EL (cell line): ENCODE results near the gene ACADL.

ENCODE experiments used
- DNase-seq: peaks from one replicate; pipeline ENCODE4 v3.0.0-alpha.2; 2016

The ACADL gene

GRCh38 chr2:210224941-210225672 lies at the start of gene ACADL:
ACADL (minus strand) TSS chr2:210225447; CDS start chr2:210225263, 184 bp downstream.
- peak; percentile 21 for DNase-seq

- DNase-seq, result no peak
Measured at GRCh38 chr2:210271300-210271699, 46.1 kb upstream of the ACADL start.

- no peak for DNase-seq
Measured at GRCh38 chr2:210269148-210269547, 43.9 kb upstream of the ACADL start.

GRCh38 chr2:210268281-210268680 lies 43.0 kb upstream of the ACADL start:
- DNase-seq, result no peak

GRCh38 chr2:210267698-210268097 lies 42.5 kb upstream of the ACADL start:
- DNase-seq, result no peak

GRCh38 chr2:210264282-210264681 lies 39.0 kb upstream of the ACADL start:
- no peak for DNase-seq

- DNase-seq, result no peak
Measured at GRCh38 chr2:210263841-210264240, 38.6 kb upstream of the ACADL start.

- DNase-seq, result no peak
Measured at GRCh38 chr2:210262036-210262435, 36.8 kb upstream of the ACADL start.

- no peak for DNase-seq
Measured at GRCh38 chr2:210259687-210260086, 34.4 kb upstream of the ACADL start.

GRCh38 chr2:210252699-210253606 lies 27.7 kb upstream of the ACADL start:
- no peak for DNase-seq

- no peak for DNase-seq
Measured at GRCh38 chr2:210250622-210251021, 25.4 kb upstream of the ACADL start.

- DNase-seq, result no peak
Measured at GRCh38 chr2:210233487-210233886, 8.2 kb upstream of the ACADL start.

GRCh38 chr2:210230984-210231383 lies 5.7 kb upstream of the ACADL start:
- no peak for DNase-seq

- DNase-seq, result no peak
Measured at GRCh38 chr2:210230518-210230917, 5.3 kb upstream of the ACADL start.

GRCh38 chr2:210228586-210228985 lies 3.3 kb upstream of the ACADL start:
- no peak for DNase-seq

- no peak for DNase-seq
Measured at GRCh38 chr2:210227290-210228088, 2.2 kb upstream of the ACADL start.

- DNase-seq, result no peak
Measured at GRCh38 chr2:210226223-210226622, 976 bp upstream of the ACADL start.

- peak; percentile 0 for DNase-seq
Measured at GRCh38 chr2:210224591-210224940, 681 bp downstream of the ACADL start.

GRCh38 chr2:210215120-210215519 lies 10.1 kb downstream of the ACADL start:
- DNase-seq, result no peak

- no peak for DNase-seq
Measured at GRCh38 chr2:210210185-210210584, 15.1 kb downstream of the ACADL start.

- no peak for DNase-seq
Measured at GRCh38 chr2:210207929-210208328, 17.3 kb downstream of the ACADL start.

GRCh38 chr2:210203558-210203957 lies 21.7 kb downstream of the ACADL start:
- DNase-seq, result no peak

- DNase-seq, result no peak
Measured at GRCh38 chr2:210203147-210203546, 22.1 kb downstream of the ACADL start.
